K562 (cell line): ENCODE data around the gene REEP6. TPM values are rescaled to one million over a fixed set of nuclear protein-coding genes. Genes with fewer than 3 reads are reported as not detected.

Experiments used
- ATAC-seq: fragments of 200-7000 bp; cut with Tn5 transposase; 3 replicates; pipeline ENCODE4 v1.9.1; 2020; ENCODE audit warnings: moderate library complexity
- BruUV-seq: library from RNA; stranded (reverse); fragments of 400-500 nt; replicated peaks from 2 replicates; lab custom pipeline; 2021; lab: Mats Ljungman, UMichigan
- CTCF ChIA-PET: fragments of 300-600 bp; formaldehyde crosslinking; extraction: SDS; loops from one replicate; lab custom pipeline; 2021; ENCODE audit warnings: low intra/inter-chr PET ratio; lab: Yijun Ruan, JAX
- POLR2A ChIA-PET: fragments of 300-600, 350-650 bp; sonication (Branson Sonifier 250); formaldehyde crosslinking; extraction: SDS; loops from one replicate; lab custom pipeline; 2021; ENCODE audit warnings: antibody characterized with exemption, inconsistent platforms; lab: Yijun Ruan, JAX
- DNase-seq, 4 experiments: peaks; one replicate each; pipeline versions ENCODE4 v3.0.0 to v3.0.0-alpha.2; 2011 to 2018; ENCODE audit warnings: low spot score in 3 of 4, mixed read lengths in 3 of 4; ENCODE audit errors: extremely low read depth in 1 of 4
- FAIRE-seq: peaks from 2 replicates; lab custom pipeline; 2011; peaks lifted over from hg19 to GRCh38; lab: Jason Lieb, UNC
- H2AFZ ChIP-seq: 2 replicates; pipeline ENCODE4 v1.6.0; 2011; ENCODE audit warnings: low read depth, low read length, control low read depth, inconsistent platforms
- H3K27ac ChIP-seq: fragments of 200-600 bp; 3 replicates; pipeline ENCODE4 v1.8.0; 2011; ENCODE audit warnings: low read depth, mild to moderate bottlenecking, control low read depth, inconsistent platforms, low read length, moderate library complexity, mixed read lengths; ENCODE audit errors: extremely low read depth
- H3K27me3 ChIP-seq, 2 experiments: fragments of 300-600 bp in 1 of 2; 2 replicates in 1 of 2; 3 replicates in 1 of 2; pipeline versions ENCODE4 v1.6.0 to v1.8.0; 2011; ENCODE audit warnings: inconsistent platforms in 2 of 2, low read length in 2 of 2, mild to moderate bottlenecking in 1 of 2, mixed read lengths in 1 of 2, moderate library complexity in 1 of 2; ENCODE audit not compliant: control insufficient read depth in 2 of 2, insufficient read depth in 2 of 2
- H3K36me3 ChIP-seq: fragments of 300-600 bp; 3 replicates; pipeline ENCODE4 v1.8.0; 2011; ENCODE audit warnings: mild to moderate bottlenecking, low read length, inconsistent platforms; ENCODE audit not compliant: control insufficient read depth, insufficient read depth
- H3K4me1 ChIP-seq, 2 experiments: fragments of 200-600 bp in 1 of 2; replicated peaks in 1 of 2; 2 replicates in 1 of 2; 3 replicates in 1 of 2; pipeline versions ENCODE4 v1.5.1 to v1.8.0; 2011; ENCODE audit warnings: inconsistent platforms in 2 of 2, low read length in 2 of 2, mild to moderate bottlenecking in 1 of 2, mixed read lengths in 1 of 2, moderate library complexity in 1 of 2; ENCODE audit not compliant: control insufficient read depth in 2 of 2, insufficient read depth in 2 of 2
- H3K4me2 ChIP-seq: 2 replicates; pipeline ENCODE4 v1.6.1; 2011; ENCODE audit warnings: low read length, control low read depth, inconsistent platforms, mixed read lengths; ENCODE audit not compliant: insufficient read depth
- H3K4me3 ChIP-seq: fragments of 200-600 bp; sonication (generic), shearing (Covaris generic); 2 replicates; pipeline ENCODE4 v1.5.1; 2016; ENCODE audit warnings: control low read depth, inconsistent platforms
- H3K79me2 ChIP-seq: fragments of 200-600 bp; 3 replicates; pipeline ENCODE4 v1.8.0; 2011; ENCODE audit warnings: low read length, inconsistent platforms; ENCODE audit not compliant: control insufficient read depth, insufficient read depth
- H3K9ac ChIP-seq, 2 experiments: 2 replicates each; pipeline versions ENCODE4 v1.6.0 to v1.6.1; 2011; ENCODE audit warnings: low read depth in 2 of 2, low read length in 2 of 2, control low read depth in 1 of 2, inconsistent platforms in 1 of 2, mild to moderate bottlenecking in 1 of 2, mixed read lengths in 1 of 2; ENCODE audit not compliant: insufficient read depth in 1 of 2
- H3K9me1 ChIP-seq: one replicate; pipeline ENCODE4 v1.6.0; 2011; ENCODE audit warnings: inconsistent platforms, mild to moderate bottlenecking, low read length, moderate library complexity; ENCODE audit not compliant: control insufficient read depth, insufficient read depth
- H3K9me3 ChIP-seq: replicated peaks from 2 replicates; pipeline ENCODE4 v1.5.1; 2011; ENCODE audit warnings: low read depth, low read length, inconsistent platforms; ENCODE audit not compliant: control insufficient read depth, insufficient read depth
- H4K20me1 ChIP-seq: replicated peaks from 2 replicates; pipeline ENCODE4 v1.6.1; 2011; ENCODE audit warnings: low read length, inconsistent platforms, mixed read lengths; ENCODE audit not compliant: control insufficient read depth, insufficient read depth
- ZNF431 ChIP-seq: sonication (generic); formaldehyde crosslinking; IDR thresholded peaks from 2 replicates; pipeline ENCODE4 v1.8.0; 2022; ENCODE audit warnings: mild to moderate bottlenecking, missing genetic modification reagents
- WGBS: fragments of 100-300 bp; shearing (Covaris generic); methylation state at CpG from one replicate; pipeline ENCODE4 v1.1.6; 2016; ENCODE audit warnings: low coverage, mixed read lengths; ENCODE audit not compliant: insufficient coverage; ENCODE audit errors: missing lambda C conversion rate; 5-methylcytosine and 5-hydroxymethylcytosine counted together
- in situ Hi-C: fragments of 300-500 bp; cut with MboI; formaldehyde crosslinking; loops from 4 replicates; pipeline ENCODE4 v1.15.0; 2018; ENCODE audit warnings: inconsistent platforms, mixed read lengths
- intact Hi-C: fragments of 100-400 bp; cut with micrococcal nuclease; formaldehyde crosslinking; loops from 2 replicates; pipeline ENCODE4 v1.14.2; 2022
- polyA plus RNA-seq, 8 experiments: library from polyadenylated mRNA; depleted of rRNA in 4 of 8; stranded (reverse) in 5 of 8; unstranded in 3 of 8; fragments of >200 nt; fragmentation: Nextera tagmentation in 2 of 8; fragmentation: Illumina TruSeq in 1 of 8; extraction: Ambion mirVana in 2 of 8; extraction: Trizol in 1 of 8; gene quantifications; 2 replicates each; pipeline versions ENCODE4 v1.2.1 to v1.2.3, GENCODE V29; 2011 to 2014; ENCODE audit warnings: inconsistent platforms in 1 of 8, missing spikeins in 1 of 8
- total RNA-seq, 7 experiments: library from RNA; depleted of rRNA in 6 of 7; stranded (reverse); fragments of >200 nt in 6 of 7; fragmentation: Illumina TruSeq in 2 of 7; extraction: Trizol in 2 of 7; gene quantifications; 2 replicates each; pipeline versions ENCODE4 v1.2.1 to v1.2.3, GENCODE V29; 2011 to 2021; ENCODE audit warnings: low replicate concordance in 1 of 7
- TF ChIP-seq, protein P1 (sequence below): IDR thresholded peaks from 3 replicates; pipeline ENCODE4 v1.6.1; 2011; ENCODE audit warnings: borderline replicate concordance, mild to moderate bottlenecking; ENCODE audit not compliant: insufficient read length, insufficient read depth
- TF ChIP-seq, protein P2 (sequence below): sonication (generic); formaldehyde crosslinking; IDR thresholded peaks from 2 replicates; pipeline ENCODE4 v1.8.1; 2023; ENCODE audit warnings: mild to moderate bottlenecking, missing genetic modification reagents

Gene REEP6
- total and polyA plus RNA-seq, 9 of the 15 experiments (the other 6 are each of a cell fraction or from before 2014, with no cell fraction given), result 1.2 to 64.2 (median 12.7) TPM

DNA sequence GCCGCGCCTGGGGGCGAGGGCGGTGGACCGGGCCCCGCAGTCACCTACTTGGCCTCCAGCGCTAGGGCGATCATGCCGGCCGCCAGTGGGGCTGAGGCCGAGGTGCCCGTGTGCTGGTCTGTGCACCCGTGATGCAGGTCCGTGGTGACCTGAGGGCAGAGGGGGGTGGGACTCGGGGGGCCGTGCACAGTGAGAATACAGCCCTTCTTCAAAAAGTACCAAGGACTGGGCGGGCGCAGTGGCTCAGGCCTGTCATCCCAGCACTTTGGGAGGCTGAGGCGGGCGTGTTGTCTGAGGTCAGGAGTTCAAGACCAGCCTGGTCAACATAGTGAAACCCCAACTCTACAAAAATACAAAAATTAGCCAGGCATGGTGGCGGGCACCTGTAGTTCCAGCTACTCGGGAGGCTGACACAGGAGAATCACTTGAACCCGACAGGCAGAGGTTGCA lies 7.0 kb upstream of the REEP6 start:
- TF ChIP-seq, protein P1, sequence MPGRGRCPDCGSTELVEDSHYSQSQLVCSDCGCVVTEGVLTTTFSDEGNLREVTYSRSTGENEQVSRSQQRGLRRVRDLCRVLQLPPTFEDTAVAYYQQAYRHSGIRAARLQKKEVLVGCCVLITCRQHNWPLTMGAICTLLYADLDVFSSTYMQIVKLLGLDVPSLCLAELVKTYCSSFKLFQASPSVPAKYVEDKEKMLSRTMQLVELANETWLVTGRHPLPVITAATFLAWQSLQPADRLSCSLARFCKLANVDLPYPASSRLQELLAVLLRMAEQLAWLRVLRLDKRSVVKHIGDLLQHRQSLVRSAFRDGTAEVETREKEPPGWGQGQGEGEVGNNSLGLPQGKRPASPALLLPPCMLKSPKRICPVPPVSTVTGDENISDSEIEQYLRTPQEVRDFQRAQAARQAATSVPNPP, result no peak
- in situ Hi-C loops (no loop called here), intact Hi-C loops (no loop called here)
- BruUV-seq, result no TSS peak
- Histone ChIP-seq H3K4me2 (no peak overlapping the region), H3K9ac (no peak overlapping the region), H3K9me1 (no peaks in the 10 kb centered on the region), H3K27me3 (no peaks in the 10 kb centered on the region), H3K27ac (no peak overlapping the region), H3K36me3 (no peaks in the 10 kb centered on the region), H3K4me1 (peaks cover 0 to 64% of the 10 kb centered on the region in 2 experiments; a peak in 4 of 5 replicates), H3K9me3 (no peaks in the 10 kb centered on the region), H4K20me1 (no peaks in the 10 kb centered on the region), H3K79me2 (peaks cover under 1% of the 10 kb centered on the region; the same call in 2 of the 3 replicates), H2AFZ (no peak overlapping the region), H3K4me3 (no peak overlapping the region)
- ATAC-seq, result no peak
- WGBS, result 65% methylated on average over 9 of the region's 23 CpGs
- POLR2A ChIA-PET, result no interaction called here
- no peak for DNase-seq
- CTCF ChIA-PET, result interaction anchor here (0.6 kb wide), 1 partner anchor 11 kb away, joined by 3 read pairs; no protein-coding TSS in a partner anchor
- no peak for FAIRE-seq

DNA sequence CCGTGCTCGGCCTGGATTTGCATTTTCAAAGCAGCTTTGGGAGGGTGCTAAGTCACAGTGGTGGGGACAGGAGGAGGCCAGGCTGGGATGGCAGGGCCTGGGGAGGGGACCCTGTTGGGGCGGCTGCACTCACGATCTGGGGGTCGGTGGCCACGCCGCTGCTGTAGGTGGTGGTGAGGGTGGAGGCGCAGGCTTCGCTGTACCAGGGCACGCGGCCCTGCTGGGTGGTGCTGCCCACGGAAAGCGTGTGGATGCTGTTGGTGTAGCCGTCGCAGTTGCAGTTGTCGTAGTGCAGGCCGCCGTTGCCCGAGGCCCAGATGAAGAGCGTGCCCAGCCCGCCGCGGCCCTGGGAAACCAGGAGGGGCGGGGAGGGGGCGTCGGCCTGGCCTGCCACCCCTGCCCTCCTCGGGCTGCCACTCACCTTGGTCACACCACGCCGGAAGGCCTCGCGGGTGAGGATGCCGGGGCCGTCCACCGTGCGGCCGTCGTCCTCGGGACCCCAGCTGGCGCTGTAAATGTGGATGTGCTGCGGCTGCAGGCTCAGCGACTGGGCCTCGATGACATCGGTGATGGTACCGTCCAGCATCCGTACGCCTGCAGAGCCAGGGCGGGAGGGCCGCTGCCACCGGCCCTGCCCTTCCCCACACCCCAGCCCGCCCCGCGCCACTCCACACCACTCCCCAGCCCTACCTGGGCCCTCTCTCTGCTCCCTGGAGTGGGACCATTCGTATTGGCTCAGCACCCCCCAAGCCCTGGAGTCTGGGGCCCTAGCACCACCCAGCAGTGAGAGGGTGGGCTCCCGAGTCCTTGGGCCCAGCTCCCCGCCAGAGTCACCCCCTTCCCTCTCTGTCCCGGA lies 4.0 kb upstream of the REEP6 start:
- H3K4me3 ChIP-seq, result no peak overlapping the region
- no peak overlapping the region for H3K4me2 ChIP-seq
- no peaks in the 10 kb centered on the region for H4K20me1 ChIP-seq
- no peak overlapping the region for H2AFZ ChIP-seq
- peaks cover 10% of the 10 kb centered on the region for H3K79me2 ChIP-seq
- intact Hi-C loops, result no loop called here
- no peak overlapping the region for H3K27ac ChIP-seq
- no TSS peak for BruUV-seq
- H3K9me1 ChIP-seq, result no peaks in the 10 kb centered on the region
- no peak overlapping the region; a peak in 1 of 4 replicates for H3K9ac ChIP-seq
- WGBS, result 93% methylated on average over 17 of the region's 56 CpGs
- DNase-seq (no peak), ATAC-seq (no peak), FAIRE-seq (no peak)
- POLR2A ChIA-PET, result no interaction called here
- in situ Hi-C loops, result no loop called here
- peaks cover 5 to 62% of the 10 kb centered on the region in 2 experiments; a peak in 4 of 5 replicates for H3K4me1 ChIP-seq
- H3K27me3 ChIP-seq, result no peaks in the 10 kb centered on the region
- CTCF ChIA-PET, result no interaction called here
- H3K36me3 ChIP-seq, result no peaks in the 10 kb centered on the region
- TF ChIP-seq ZNF431 (CRISPR knock-in tag), result no peak
- TF ChIP-seq, protein P2, sequence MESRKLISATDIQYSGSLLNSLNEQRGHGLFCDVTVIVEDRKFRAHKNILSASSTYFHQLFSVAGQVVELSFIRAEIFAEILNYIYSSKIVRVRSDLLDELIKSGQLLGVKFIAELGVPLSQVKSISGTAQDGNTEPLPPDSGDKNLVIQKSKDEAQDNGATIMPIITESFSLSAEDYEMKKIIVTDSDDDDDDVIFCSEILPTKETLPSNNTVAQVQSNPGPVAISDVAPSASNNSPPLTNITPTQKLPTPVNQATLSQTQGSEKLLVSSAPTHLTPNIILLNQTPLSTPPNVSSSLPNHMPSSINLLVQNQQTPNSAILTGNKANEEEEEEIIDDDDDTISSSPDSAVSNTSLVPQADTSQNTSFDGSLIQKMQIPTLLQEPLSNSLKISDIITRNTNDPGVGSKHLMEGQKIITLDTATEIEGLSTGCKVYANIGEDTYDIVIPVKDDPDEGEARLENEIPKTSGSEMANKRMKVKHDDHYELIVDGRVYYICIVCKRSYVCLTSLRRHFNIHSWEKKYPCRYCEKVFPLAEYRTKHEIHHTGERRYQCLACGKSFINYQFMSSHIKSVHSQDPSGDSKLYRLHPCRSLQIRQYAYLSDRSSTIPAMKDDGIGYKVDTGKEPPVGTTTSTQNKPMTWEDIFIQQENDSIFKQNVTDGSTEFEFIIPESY (CRISPR knock-in tag), result peak; percentile 54
- no peaks in the 10 kb centered on the region for H3K9me3 ChIP-seq
